GM23338 (cell line): ENCODE data around the gene C2.

Experiments used
- CREB1 ChIP-seq: fragments of 250-450 bp; sonication (Bioruptor Pico); IDR thresholded peaks from 2 replicates; pipeline ENCODE4 v1.5.0; 2020; ENCODE audit warnings: low read depth, mild to moderate bottlenecking, moderate library complexity
- CTCF ChIP-seq, 2 experiments: fragments of 200-600 bp in 1 of 2; sonication (generic) in 1 of 2; conservative IDR thresholded peaks; 2 replicates each; pipeline versions ENCODE4 v1.5.1 to v1.6.1; 2016 to 2017; ENCODE audit warnings: antibody characterized with exemption in 2 of 2, low read depth in 2 of 2, mild to moderate bottlenecking in 2 of 2, moderate library complexity in 1 of 2
- EZH2 ChIP-seq: fragments of 200-600 bp; sonication (generic); IDR thresholded peaks from one replicate; pipeline ENCODE4 v1.8.0; 2017; ENCODE audit warnings: antibody characterized with exemption, mild to moderate bottlenecking, low read depth; ENCODE audit not compliant: unreplicated experiment
- EZH2phosphoT487 ChIP-seq: fragments of 200-600 bp; sonication (generic); IDR thresholded peaks from one replicate; pipeline ENCODE4 v1.8.1; 2018; ENCODE audit warnings: antibody characterized with exemption; ENCODE audit not compliant: unreplicated experiment
- JUNB ChIP-seq: IDR thresholded peaks from one replicate; pipeline ENCODE4 v1.6.1; 2016; ENCODE audit warnings: antibody characterized with exemption; ENCODE audit not compliant: unreplicated experiment
- NANOG ChIP-seq: IDR thresholded peaks from 2 replicates; pipeline ENCODE4 v1.6.1; 2016; ENCODE audit warnings: antibody characterized with exemption, borderline replicate concordance
- POLR2AphosphoS5 ChIP-seq: IDR thresholded peaks from 2 replicates; pipeline ENCODE4 v1.6.1; 2016; ENCODE audit warnings: antibody characterized with exemption, low read depth
- STAT1 ChIP-seq: IDR thresholded peaks from one replicate; pipeline ENCODE4 v1.6.1; 2016; ENCODE audit warnings: antibody characterized with exemption; ENCODE audit not compliant: unreplicated experiment
- ZNF114 ChIP-seq: fragments of 250-450 bp; sonication (Bioruptor Pico); IDR thresholded peaks from 2 replicates; pipeline ENCODE4 v1.5.0; 2020; ENCODE audit warnings: mild to moderate bottlenecking, moderate library complexity
- TF ChIP-seq, protein P1 (sequence below): IDR thresholded peaks from one replicate; pipeline ENCODE4 v1.6.1; 2018; ENCODE audit warnings: antibody characterized with exemption; ENCODE audit not compliant: unreplicated experiment
- TF ChIP-seq, protein P2 (sequence below): IDR thresholded peaks from 2 replicates; pipeline ENCODE4 v1.6.1; 2016; ENCODE audit warnings: antibody characterized with exemption

GRCh38 chr6:31949926-31950548 lies 22.5 kb downstream of the C2 start:
- TF ChIP-seq CTCF (conservative IDR thresholded peaks at IDR 0.05; ENCODE audit: low read depth in 2 of 2) (no peak), CREB1 (CRISPR knock-in tag) (no peak), EZH2 (no peak), POLR2AphosphoS5 (no peak), STAT1 (no peak), JUNB (no peak), EZH2phosphoT487 (no peak), NANOG (no peak), ZNF114 (no peak)
- TF ChIP-seq, protein P1, sequence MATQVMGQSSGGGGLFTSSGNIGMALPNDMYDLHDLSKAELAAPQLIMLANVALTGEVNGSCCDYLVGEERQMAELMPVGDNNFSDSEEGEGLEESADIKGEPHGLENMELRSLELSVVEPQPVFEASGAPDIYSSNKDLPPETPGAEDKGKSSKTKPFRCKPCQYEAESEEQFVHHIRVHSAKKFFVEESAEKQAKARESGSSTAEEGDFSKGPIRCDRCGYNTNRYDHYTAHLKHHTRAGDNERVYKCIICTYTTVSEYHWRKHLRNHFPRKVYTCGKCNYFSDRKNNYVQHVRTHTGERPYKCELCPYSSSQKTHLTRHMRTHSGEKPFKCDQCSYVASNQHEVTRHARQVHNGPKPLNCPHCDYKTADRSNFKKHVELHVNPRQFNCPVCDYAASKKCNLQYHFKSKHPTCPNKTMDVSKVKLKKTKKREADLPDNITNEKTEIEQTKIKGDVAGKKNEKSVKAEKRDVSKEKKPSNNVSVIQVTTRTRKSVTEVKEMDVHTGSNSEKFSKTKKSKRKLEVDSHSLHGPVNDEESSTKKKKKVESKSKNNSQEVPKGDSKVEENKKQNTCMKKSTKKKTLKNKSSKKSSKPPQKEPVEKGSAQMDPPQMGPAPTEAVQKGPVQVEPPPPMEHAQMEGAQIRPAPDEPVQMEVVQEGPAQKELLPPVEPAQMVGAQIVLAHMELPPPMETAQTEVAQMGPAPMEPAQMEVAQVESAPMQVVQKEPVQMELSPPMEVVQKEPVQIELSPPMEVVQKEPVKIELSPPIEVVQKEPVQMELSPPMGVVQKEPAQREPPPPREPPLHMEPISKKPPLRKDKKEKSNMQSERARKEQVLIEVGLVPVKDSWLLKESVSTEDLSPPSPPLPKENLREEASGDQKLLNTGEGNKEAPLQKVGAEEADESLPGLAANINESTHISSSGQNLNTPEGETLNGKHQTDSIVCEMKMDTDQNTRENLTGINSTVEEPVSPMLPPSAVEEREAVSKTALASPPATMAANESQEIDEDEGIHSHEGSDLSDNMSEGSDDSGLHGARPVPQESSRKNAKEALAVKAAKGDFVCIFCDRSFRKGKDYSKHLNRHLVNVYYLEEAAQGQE, result no peak
- TF ChIP-seq, protein P2, sequence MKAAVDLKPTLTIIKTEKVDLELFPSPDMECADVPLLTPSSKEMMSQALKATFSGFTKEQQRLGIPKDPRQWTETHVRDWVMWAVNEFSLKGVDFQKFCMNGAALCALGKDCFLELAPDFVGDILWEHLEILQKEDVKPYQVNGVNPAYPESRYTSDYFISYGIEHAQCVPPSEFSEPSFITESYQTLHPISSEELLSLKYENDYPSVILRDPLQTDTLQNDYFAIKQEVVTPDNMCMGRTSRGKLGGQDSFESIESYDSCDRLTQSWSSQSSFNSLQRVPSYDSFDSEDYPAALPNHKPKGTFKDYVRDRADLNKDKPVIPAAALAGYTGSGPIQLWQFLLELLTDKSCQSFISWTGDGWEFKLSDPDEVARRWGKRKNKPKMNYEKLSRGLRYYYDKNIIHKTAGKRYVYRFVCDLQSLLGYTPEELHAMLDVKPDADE, result no peak
